Measurements from ENCODE around the gene SPOCK1. TPM values are rescaled to one million over a fixed set of nuclear protein-coding genes. Genes with fewer than 3 reads are reported as not detected.

The SPOCK1 gene
- total and polyA plus RNA-seq, 2 experiments from 2014 or later = 5.6 to 10.1 TPM

DNA sequence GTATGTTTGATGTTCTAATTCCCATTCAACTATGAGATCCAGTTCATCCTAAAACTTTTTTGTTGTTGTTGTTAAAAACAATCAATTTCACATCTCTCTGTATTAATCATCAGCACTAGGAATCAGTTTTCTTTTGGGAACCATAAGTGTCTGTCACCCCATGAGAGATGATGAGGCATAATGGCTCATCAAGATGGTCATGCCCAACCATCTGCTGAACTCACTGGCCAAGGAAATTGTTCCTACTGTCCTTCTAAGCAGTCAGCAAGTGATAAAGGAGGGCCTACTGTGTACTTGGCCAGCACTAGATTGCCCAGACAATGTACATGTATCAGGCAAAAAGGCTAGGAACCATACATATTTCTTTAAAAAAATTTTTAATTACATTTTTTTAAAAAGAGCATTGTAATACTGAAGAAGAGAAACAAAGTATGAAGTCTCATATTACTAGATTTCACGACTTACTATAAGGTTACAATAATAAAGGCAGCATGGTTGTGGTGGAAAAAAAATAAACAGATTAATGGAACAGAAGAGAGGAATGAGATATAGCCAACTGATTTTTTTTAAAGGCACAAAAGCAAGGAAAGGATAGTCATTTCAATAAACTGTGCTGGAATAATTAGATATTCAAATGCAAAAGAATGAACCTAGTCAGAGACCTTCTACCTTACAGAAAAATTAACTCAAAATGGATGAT is 458.3 kb downstream of the SPOCK1 start:
- H3K27me3 ChIP-seq = peaks cover 16% of the 10 kb centered on the region
- no peaks in the 10 kb centered on the region for H4K20me1 ChIP-seq (ENCODE audit: insufficient read depth, poor library complexity, severe bottlenecking)
- no peaks in the 10 kb centered on the region for H3K9me2 ChIP-seq (replicated peaks; ENCODE audit: insufficient read depth)
- DNase-seq (ENCODE audit: low spot score) = no peak
- H3K27ac ChIP-seq = no peak overlapping the region
- no peak overlapping the region for H3K4me3 ChIP-seq
- no peaks in the 10 kb centered on the region for H3K79me2 ChIP-seq
- no peak overlapping the region for H2AFZ ChIP-seq
- 69% methylated on average over 1 of the region's 1 CpG for WGBS (ENCODE audit: low lambda C conversion rate, missing lambda C conversion rate)
- H3K9me3 ChIP-seq (ENCODE audit: low read depth) = no peaks in the 10 kb centered on the region
- TF ChIP-seq CTCF (IDR thresholded peaks at IDR 0.05; ENCODE audit: poor library complexity) (no peak), EZH2phosphoT487 (IDR thresholded peaks at IDR 0.05; ENCODE audit: low read depth, severe bottlenecking, unreplicated experiment) (no peak), EZH2 (IDR thresholded peaks at IDR 0.05; ENCODE audit: borderline replicate concordance) (no peak)
- H3K36me3 ChIP-seq (replicated peaks; ENCODE audit: insufficient read depth, low read depth) = no peaks in the 10 kb centered on the region
- H3K4me2 ChIP-seq = no peak overlapping the region
- H3K4me1 ChIP-seq (ENCODE audit: insufficient read depth) = no peaks in the 10 kb centered on the region

DNA sequence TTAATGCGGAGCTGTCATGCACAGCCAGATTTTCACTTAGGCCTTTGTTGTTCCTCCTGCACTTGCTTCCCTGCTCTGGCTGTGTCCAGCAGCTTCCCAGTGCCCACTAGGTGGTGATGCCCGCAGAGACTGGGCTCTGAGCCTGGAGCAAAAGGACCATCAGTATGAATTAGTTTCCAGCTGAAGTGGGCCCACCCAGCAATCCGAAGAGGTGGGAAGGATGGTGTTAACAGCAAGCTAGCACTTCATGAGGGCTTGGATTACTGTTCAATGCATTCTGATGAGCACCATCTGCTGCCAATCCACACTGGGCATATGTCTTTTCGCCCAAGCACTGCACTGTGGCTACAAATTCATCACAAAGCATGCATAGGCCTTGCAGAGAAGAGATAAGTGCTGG is 459.1 kb downstream of the SPOCK1 start:
- WGBS (ENCODE audit: low lambda C conversion rate, missing lambda C conversion rate) = 82% methylated on average over 4 of the region's 4 CpGs
- no peak for TF ChIP-seq EZH2 (IDR thresholded peaks at IDR 0.05; ENCODE audit: borderline replicate concordance)
- no peak for TF ChIP-seq EZH2phosphoT487 (IDR thresholded peaks at IDR 0.05; ENCODE audit: low read depth, severe bottlenecking, unreplicated experiment)
- TF ChIP-seq CTCF (IDR thresholded peaks at IDR 0.05; ENCODE audit: poor library complexity) = no peak
- no peak overlapping the region for H2AFZ ChIP-seq
- no peak for DNase-seq (ENCODE audit: low spot score)
- peaks cover 16% of the 10 kb centered on the region for H3K27me3 ChIP-seq
- H3K79me2 ChIP-seq = no peaks in the 10 kb centered on the region
- H3K9me2 ChIP-seq (replicated peaks; ENCODE audit: insufficient read depth) = no peaks in the 10 kb centered on the region
- H3K4me2 ChIP-seq = no peak overlapping the region
- no peaks in the 10 kb centered on the region for H4K20me1 ChIP-seq (ENCODE audit: insufficient read depth, poor library complexity, severe bottlenecking)
- no peaks in the 10 kb centered on the region for H3K36me3 ChIP-seq (replicated peaks; ENCODE audit: insufficient read depth, low read depth)
- H3K4me3 ChIP-seq = no peak overlapping the region
- H3K27ac ChIP-seq = no peak overlapping the region
- no peaks in the 10 kb centered on the region for H3K9me3 ChIP-seq (ENCODE audit: low read depth)
- no peaks in the 10 kb centered on the region for H3K4me1 ChIP-seq (ENCODE audit: insufficient read depth)

- Histone ChIP-seq H3K9me3 (ENCODE audit: low read depth) (no peaks in the 10 kb centered on the region), H3K79me2 (no peaks in the 10 kb centered on the region), H4K20me1 (ENCODE audit: insufficient read depth, poor library complexity, severe bottlenecking) (no peaks in the 10 kb centered on the region), H3K36me3 (replicated peaks; ENCODE audit: insufficient read depth, low read depth) (no peaks in the 10 kb centered on the region), H2AFZ (no peak overlapping the region), H3K27me3 (peaks cover 16% of the 10 kb centered on the region), H3K27ac (no peak overlapping the region), H3K4me1 (ENCODE audit: insufficient read depth) (no peaks in the 10 kb centered on the region), H3K4me3 (no peak overlapping the region), H3K4me2 (no peak overlapping the region), H3K9me2 (replicated peaks; ENCODE audit: insufficient read depth) (no peaks in the 10 kb centered on the region)
- TF ChIP-seq EZH2phosphoT487 (IDR thresholded peaks at IDR 0.05; ENCODE audit: low read depth, severe bottlenecking, unreplicated experiment) = no peak
- TF ChIP-seq EZH2 (IDR thresholded peaks at IDR 0.05; ENCODE audit: borderline replicate concordance) = no peak
- TF ChIP-seq CTCF (IDR thresholded peaks at IDR 0.05; ENCODE audit: poor library complexity) = no peak
- 68% methylated on average over 2 of the region's 2 CpGs for WGBS (ENCODE audit: low lambda C conversion rate, missing lambda C conversion rate)
- DNase-seq (ENCODE audit: low spot score) = no peak
These were observed 461.3 kb downstream of the SPOCK1 start for GRCh38 chr5:137037848-137038247.

Data from hepatocyte (in vitro differentiated cells).